GM23338 (cell line): Measurements from ENCODE around the gene PHYHIPL. TPM values are rescaled to one million over a fixed set of nuclear protein-coding genes. Genes with fewer than 3 reads are reported as not detected.

Experiments
- ATAC-seq: fragments of 200-7000 bp; cut with Tn5 transposase; 3 replicates; pipeline ENCODE4 v1.9.1; 2020
- DNase-seq: peaks from one replicate; pipeline ENCODE4 v3.0.0-alpha.2; 2015; ENCODE audit warnings: low spot score
- H2AFZ ChIP-seq: fragments of 200-600 bp; sonication (generic); 2 replicates; pipeline ENCODE4 v1.8.0; 2016; ENCODE audit warnings: antibody characterized with exemption, mild to moderate bottlenecking, moderate library complexity
- H3F3A ChIP-seq: fragments of 200-600 bp; sonication (generic); replicated peaks from 2 replicates; pipeline ENCODE4 v1.8.0; 2017; ENCODE audit warnings: antibody characterized with exemption, mixed run types, low read depth
- H3K27ac ChIP-seq: fragments of 200-600 bp; sonication (generic); 2 replicates; pipeline ENCODE4 v1.6.1; 2016; ENCODE audit warnings: low read depth
- H3K27me3 ChIP-seq: fragments of 200-600 bp; sonication (generic); 2 replicates; pipeline ENCODE4 v1.8.0; 2016; ENCODE audit warnings: mild to moderate bottlenecking, mixed run types, moderate library complexity; ENCODE audit not compliant: insufficient read depth
- H3K36me3 ChIP-seq: fragments of 200-600 bp; sonication (generic); 2 replicates; pipeline ENCODE4 v1.8.0; 2016; ENCODE audit warnings: mild to moderate bottlenecking; ENCODE audit not compliant: insufficient read depth
- H3K4me1 ChIP-seq: fragments of 200-600 bp; sonication (generic); 2 replicates; pipeline ENCODE4 v1.8.0; 2016; ENCODE audit warnings: mild to moderate bottlenecking, moderate library complexity; ENCODE audit not compliant: insufficient read depth
- H3K4me2 ChIP-seq: fragments of 200-600 bp; sonication (generic); 2 replicates; pipeline ENCODE4 v1.7.1; 2017; ENCODE audit warnings: mixed run types
- H3K4me3 ChIP-seq: fragments of 200-600 bp; sonication (generic); 2 replicates; pipeline ENCODE4 v1.6.1; 2016; ENCODE audit warnings: mixed run types
- H3K79me2 ChIP-seq: fragments of 200-600 bp; sonication (generic); replicated peaks from 2 replicates; pipeline ENCODE4 v1.8.0; 2017; ENCODE audit warnings: mild to moderate bottlenecking; ENCODE audit not compliant: insufficient read depth
- H3K9me2 ChIP-seq: fragments of 200-600 bp; sonication (generic); 2 replicates; pipeline ENCODE4 v1.8.0; 2017; ENCODE audit not compliant: insufficient read depth
- H4K20me1 ChIP-seq: fragments of 200-600 bp; sonication (generic); replicated peaks from 2 replicates; pipeline ENCODE4 v1.8.0; 2017; ENCODE audit warnings: mild to moderate bottlenecking; ENCODE audit not compliant: insufficient read depth
- H3K27ac Mint-ChIP-seq: 2 replicates; pipeline ENCODE4 v1.8.0; 2020; ENCODE audit warnings: inconsistent platforms, mild to moderate bottlenecking, moderate library complexity, mixed read lengths
- H3K27me3 Mint-ChIP-seq: 3 replicates; pipeline ENCODE4 v1.8.0; 2022; ENCODE audit warnings: low read depth, mild to moderate bottlenecking, moderate library complexity, mixed read lengths, inconsistent platforms; ENCODE audit not compliant: insufficient read depth, poor library complexity
- H3K36me3 Mint-ChIP-seq: 3 replicates; pipeline ENCODE4 v1.8.0; 2021; ENCODE audit warnings: low read depth, mild to moderate bottlenecking, inconsistent platforms, moderate library complexity, mixed read lengths
- H3K4me1 Mint-ChIP-seq: 3 replicates; pipeline ENCODE4 v1.8.0; 2020; ENCODE audit warnings: mild to moderate bottlenecking, inconsistent platforms, mixed read lengths
- H3K4me3 Mint-ChIP-seq: 3 replicates; pipeline ENCODE4 v1.8.0; 2021; ENCODE audit warnings: moderate library complexity, mild to moderate bottlenecking, inconsistent platforms, mixed read lengths
- H3K9me3 Mint-ChIP-seq: 3 replicates; pipeline ENCODE4 v1.8.0; 2020; ENCODE audit warnings: moderate library complexity, mild to moderate bottlenecking, inconsistent platforms, mixed read lengths
- EZH2 ChIP-seq: fragments of 200-600 bp; sonication (generic); IDR thresholded peaks from one replicate; pipeline ENCODE4 v1.8.0; 2017; ENCODE audit warnings: antibody characterized with exemption, mild to moderate bottlenecking, low read depth; ENCODE audit not compliant: unreplicated experiment
- EZH2phosphoT487 ChIP-seq: fragments of 200-600 bp; sonication (generic); IDR thresholded peaks from one replicate; pipeline ENCODE4 v1.8.1; 2018; ENCODE audit warnings: antibody characterized with exemption; ENCODE audit not compliant: unreplicated experiment
- JUNB ChIP-seq: IDR thresholded peaks from one replicate; pipeline ENCODE4 v1.6.1; 2016; ENCODE audit warnings: antibody characterized with exemption; ENCODE audit not compliant: unreplicated experiment
- NANOG ChIP-seq: IDR thresholded peaks from 2 replicates; pipeline ENCODE4 v1.6.1; 2016; ENCODE audit warnings: antibody characterized with exemption, borderline replicate concordance
- REST ChIP-seq: IDR thresholded peaks from one replicate; pipeline ENCODE4 v1.6.1; 2018; ENCODE audit warnings: antibody characterized with exemption; ENCODE audit not compliant: unreplicated experiment
- STAT1 ChIP-seq: IDR thresholded peaks from one replicate; pipeline ENCODE4 v1.6.1; 2016; ENCODE audit warnings: antibody characterized with exemption; ENCODE audit not compliant: unreplicated experiment
- ZNF114 ChIP-seq: fragments of 250-450 bp; sonication (Bioruptor Pico); IDR thresholded peaks from 2 replicates; pipeline ENCODE4 v1.5.0; 2020; ENCODE audit warnings: mild to moderate bottlenecking, moderate library complexity
- ZNF331 ChIP-seq: fragments of 250-450 bp; sonication (Bioruptor Pico); IDR thresholded peaks from 2 replicates; pipeline ENCODE4 v1.5.0; 2020; ENCODE audit warnings: low read depth, mild to moderate bottlenecking, moderate library complexity
- ZNF462 ChIP-seq: fragments of 250-450 bp; sonication (Bioruptor Pico); IDR thresholded peaks from 2 replicates; pipeline ENCODE4 v1.5.0; 2020; ENCODE audit warnings: mild to moderate bottlenecking, moderate library complexity
- polyA plus RNA-seq: library from polyadenylated mRNA; unstranded; fragments of >200 nt; fragmentation: Nextera tagmentation; extraction: Ambion mirVana; gene quantifications from 2 replicates; pipeline ENCODE4 v1.2.1, GENCODE V29; 2016
- total RNA-seq: library from RNA; depleted of rRNA; stranded (reverse); fragments of >200 nt; shearing (Covaris generic); gene quantifications from 2 replicates; pipeline ENCODE4 v1.2.3, GENCODE V29; 2014

Gene PHYHIPL
- total and polyA plus RNA-seq, 2 experiments from 2014 or later, result 0.24 to 0.27 TPM

- H3K4me2 ChIP-seq, result no peak overlapping the region
- no peak overlapping the region for H3K4me3 Mint-ChIP-seq
- no peaks in the 10 kb centered on the region for H3K4me1 Mint-ChIP-seq
- DNase-seq (no peak), ATAC-seq (no peak)
- no peak overlapping the region for H3K27ac Mint-ChIP-seq
- no peaks in the 10 kb centered on the region for H3K36me3 Mint-ChIP-seq
- H4K20me1 ChIP-seq, result no peaks in the 10 kb centered on the region
- H3K4me3 ChIP-seq, result no peak overlapping the region
- no peak overlapping the region for H3K27ac ChIP-seq
- no peaks in the 10 kb centered on the region for H3K27me3 ChIP-seq
- no peak overlapping the region for H2AFZ ChIP-seq
- H3K9me2 ChIP-seq, result no peaks in the 10 kb centered on the region
- no peaks in the 10 kb centered on the region for H3K36me3 ChIP-seq
- TF ChIP-seq ZNF114 (CRISPR knock-in tag), result no peak
- TF ChIP-seq REST, result no peak
- TF ChIP-seq ZNF462, result no peak
- no peak for TF ChIP-seq ZNF331 (CRISPR knock-in tag)
- no peak for TF ChIP-seq EZH2
- TF ChIP-seq JUNB, result no peak
- TF ChIP-seq EZH2phosphoT487, result no peak
- no peak for TF ChIP-seq NANOG
- TF ChIP-seq STAT1, result no peak
- no peaks in the 10 kb centered on the region for H3K79me2 ChIP-seq
- H3F3A ChIP-seq, result no peaks in the 10 kb centered on the region
- H3K9me3 Mint-ChIP-seq, result no peaks in the 10 kb centered on the region
- H3K27me3 Mint-ChIP-seq, result no peaks in the 10 kb centered on the region
- H3K4me1 ChIP-seq, result no peaks in the 10 kb centered on the region
Observed at GRCh38 chr10:59167512-59167911, 8.9 kb upstream of the PHYHIPL start.
